ENCODE data around the gene SEMA5A. TPM values are rescaled to one million over a fixed set of nuclear protein-coding genes. Genes with fewer than 3 reads are reported as not detected.

Gene SEMA5A
- total and polyA plus RNA-seq, 2 donors (not counting 1 experiment from before 2014, with no cell fraction given): not detected

- H3K4me1 ChIP-seq (ENCODE audit: control insufficient read depth in 2 of 2, insufficient read depth in 2 of 2, low read length in 2 of 2): no peaks in the 10 kb centered on the region
- no peaks in the 10 kb centered on the region for H3K79me2 ChIP-seq (ENCODE audit: control insufficient read depth, insufficient read depth, low read length)
- no peak overlapping the region for H3K27ac ChIP-seq (ENCODE audit: low read length in 2 of 2)
- intact Hi-C loops (cut with micrococcal nuclease): no loop called here
- no peak overlapping the region for H3K4me3 ChIP-seq (ENCODE audit: control extremely low read depth in 1 of 5, extremely low read depth in 1 of 5, insufficient read depth in 1 of 5, low read depth in 2 of 5, low read length in 4 of 5)
- H3K4me3 Mint-ChIP-seq: no peak overlapping the region
- no peak overlapping the region for H2AFZ ChIP-seq (ENCODE audit: insufficient read depth, low read depth, low read length, poor library complexity, severe bottlenecking)
- ATAC-seq (ENCODE audit: low read depth): no peak
- peaks cover 2 to 16% (median 7%) of the 10 kb centered on the region in 3 donors for H3K9me3 ChIP-seq (ENCODE audit: control extremely low read depth in 1 of 3, control insufficient read depth in 2 of 3, insufficient read depth in 1 of 3, low read length in 2 of 3)
- H3K27ac Mint-ChIP-seq: no peak overlapping the region
- H3K9ac ChIP-seq (ENCODE audit: low read length): no peak overlapping the region
- no peaks in the 10 kb centered on the region for H3K4me1 Mint-ChIP-seq
- no peaks in the 10 kb centered on the region for H3K27me3 Mint-ChIP-seq
- H3K4me2 ChIP-seq (replicated peaks; ENCODE audit: low read depth, low read length, poor library complexity, severe bottlenecking): no peak overlapping the region
- ChIA-PET POLR2A (no interaction called here), CTCF (no interaction called here)
- DNase-seq: no peak
- no peak for TF ChIP-seq EZH2 (IDR thresholded peaks at IDR 0.05; ENCODE audit: borderline replicate concordance, insufficient read depth, low read depth, low read length, poor library complexity, severe bottlenecking)
- no peak for TF ChIP-seq CTCF (IDR thresholded peaks at IDR 0.05)
- H4K20me1 ChIP-seq (ENCODE audit: control insufficient read depth, insufficient read depth, low read length, poor library complexity, severe bottlenecking): no peaks in the 10 kb centered on the region
- no peaks in the 10 kb centered on the region for H3K27me3 ChIP-seq (replicated peaks in 1 of 4; ENCODE audit: control extremely low read depth in 1 of 4, control insufficient read depth in 3 of 4, insufficient read depth in 4 of 4, low read length in 3 of 4)
- no peaks in the 10 kb centered on the region for H3K36me3 ChIP-seq (replicated peaks in 1 of 2; ENCODE audit: control extremely low read depth in 1 of 2, control insufficient read depth in 1 of 2, extremely low read depth in 1 of 2, insufficient read depth in 2 of 2, low read length in 1 of 2)
- WGBS (ENCODE audit: insufficient coverage): no CpG with 5 or more reads among the region's 7 CpGs
- peaks cover 9% of the 10 kb centered on the region for H3K9me3 Mint-ChIP-seq (ENCODE audit: insufficient read depth)
These were observed 66.5 kb downstream of the SEMA5A start for GRCh38 chr5:9479361-9479760.

- no peak overlapping the region for H3K27ac Mint-ChIP-seq
- ChIA-PET CTCF (no interaction called here), POLR2A (no interaction called here)
- H3K4me1 Mint-ChIP-seq: no peaks in the 10 kb centered on the region
- intact Hi-C loops (cut with micrococcal nuclease): no loop called here
- H3K27me3 Mint-ChIP-seq: no peaks in the 10 kb centered on the region
- H3K9me3 Mint-ChIP-seq (ENCODE audit: insufficient read depth): peaks cover 9% of the 10 kb centered on the region
- DNase-seq (no peak), ATAC-seq (ENCODE audit: low read depth) (no peak)
- Histone ChIP-seq H3K79me2 (ENCODE audit: control insufficient read depth, insufficient read depth, low read length) (no peaks in the 10 kb centered on the region), H3K9me3 (ENCODE audit: control extremely low read depth in 1 of 3, control insufficient read depth in 2 of 3, insufficient read depth in 1 of 3, low read length in 2 of 3) (peaks cover 2 to 16% (median 7%) of the 10 kb centered on the region in 3 donors), H3K27me3 (replicated peaks in 1 of 4; ENCODE audit: control extremely low read depth in 1 of 4, control insufficient read depth in 3 of 4, insufficient read depth in 4 of 4, low read length in 3 of 4) (no peaks in the 10 kb centered on the region), H3K4me2 (replicated peaks; ENCODE audit: low read depth, low read length, poor library complexity, severe bottlenecking) (no peak overlapping the region), H3K9ac (ENCODE audit: low read length) (no peak overlapping the region), H2AFZ (ENCODE audit: insufficient read depth, low read depth, low read length, poor library complexity, severe bottlenecking) (no peak overlapping the region), H3K4me1 (ENCODE audit: control insufficient read depth in 2 of 2, insufficient read depth in 2 of 2, low read length in 2 of 2) (no peaks in the 10 kb centered on the region), H3K36me3 (replicated peaks in 1 of 2; ENCODE audit: control extremely low read depth in 1 of 2, control insufficient read depth in 1 of 2, extremely low read depth in 1 of 2, insufficient read depth in 2 of 2, low read length in 1 of 2) (no peaks in the 10 kb centered on the region), H3K27ac (ENCODE audit: low read length in 2 of 2) (no peak overlapping the region), H3K4me3 (ENCODE audit: control extremely low read depth in 1 of 5, extremely low read depth in 1 of 5, insufficient read depth in 1 of 5, low read depth in 2 of 5, low read length in 4 of 5) (no peak overlapping the region), H4K20me1 (ENCODE audit: control insufficient read depth, insufficient read depth, low read length, poor library complexity, severe bottlenecking) (no peaks in the 10 kb centered on the region)
- 63% methylated on average over 1 of the region's 2 CpGs for WGBS (ENCODE audit: insufficient coverage)
- TF ChIP-seq CTCF (IDR thresholded peaks at IDR 0.05) (no peak), EZH2 (IDR thresholded peaks at IDR 0.05; ENCODE audit: borderline replicate concordance, insufficient read depth, low read depth, low read length, poor library complexity, severe bottlenecking) (no peak)
- H3K4me3 Mint-ChIP-seq: no peak overlapping the region
These were observed 68.3 kb downstream of the SEMA5A start for GRCh38 chr5:9477537-9477936.

Measured in B cell (primary cell).